ENCODE measurements around the gene EIPR1.

GRCh38 chr2:3184167-3184566, 193.5 kb downstream of the EIPR1 start:
- TF ChIP-seq CTCF (optimal IDR thresholded peaks at IDR 0.05 in 1 of 3, IDR thresholded peaks at IDR 0.05 in 1 of 3, conservative IDR thresholded peaks at IDR 0.05 in 1 of 3; ENCODE audit: extremely low read depth in 1 of 3, insufficient read depth in 2 of 3, low read length in 3 of 3) (no peak), EZH2 (IDR thresholded peaks at IDR 0.05; ENCODE audit: low read length) (no peak)
